Activated naive CD8-positive, alpha-beta T cell (primary cell): ENCODE results near the gene ANKRD1.
"Not testable (repeated sequence)": the region's sequence is repeated elsewhere in the genome, so short reads cannot be mapped to it uniquely, and the experiment has no call there.

Source experiments
- H3K27ac Mint-ChIP-seq: one replicate; pipeline ENCODE4 v1.8.0; 2021; ENCODE audit warnings: mixed read lengths
- H3K27me3 Mint-ChIP-seq: one replicate; pipeline ENCODE4 v1.8.0; 2021; ENCODE audit warnings: mixed read lengths
- H3K36me3 Mint-ChIP-seq: one replicate; pipeline ENCODE4 v1.8.0; 2021; ENCODE audit warnings: mixed read lengths
- H3K4me1 Mint-ChIP-seq: one replicate; pipeline ENCODE4 v1.8.0; 2021; ENCODE audit warnings: low read depth, mixed read lengths
- H3K4me3 Mint-ChIP-seq: one replicate; pipeline ENCODE4 v1.8.0; 2021; ENCODE audit warnings: mild to moderate bottlenecking, mixed read lengths
- H3K9me3 Mint-ChIP-seq: one replicate; pipeline ENCODE4 v1.8.0; 2021; ENCODE audit warnings: low read depth, mixed read lengths

Gene ANKRD1

GRCh38 chr10:90945491-90946070, 24.7 kb upstream of the ANKRD1 start:
- Mint-ChIP-seq H3K4me1 (peaks cover 9% of the 10 kb centered on the region), H3K9me3 (no peaks in the 10 kb centered on the region), H3K27me3 (no peaks in the 10 kb centered on the region), H3K4me3 (no peak overlapping the region), H3K36me3 (no peaks in the 10 kb centered on the region), H3K27ac (no peak overlapping the region)

GRCh38 chr10:90944749-90945148, 23.9 kb upstream of the ANKRD1 start:
- H3K4me1 Mint-ChIP-seq: peaks cover 9% of the 10 kb centered on the region
- H3K36me3 Mint-ChIP-seq: no peaks in the 10 kb centered on the region
- no peak overlapping the region for H3K4me3 Mint-ChIP-seq
- no peaks in the 10 kb centered on the region for H3K9me3 Mint-ChIP-seq
- no peaks in the 10 kb centered on the region for H3K27me3 Mint-ChIP-seq
- H3K27ac Mint-ChIP-seq: no peak overlapping the region

GRCh38 chr10:90942980-90943379, 22.1 kb upstream of the ANKRD1 start:
- H3K4me1 Mint-ChIP-seq, H3K9me3 Mint-ChIP-seq, H3K36me3 Mint-ChIP-seq, H3K27me3 Mint-ChIP-seq, H3K27ac Mint-ChIP-seq, H3K4me3 Mint-ChIP-seq: not testable (repeated sequence)

- Mint-ChIP-seq H3K27me3 (no peaks in the 10 kb centered on the region), H3K9me3 (no peaks in the 10 kb centered on the region), H3K4me1 (no peaks in the 10 kb centered on the region), H3K4me3 (no peak overlapping the region), H3K27ac (no peak overlapping the region), H3K36me3 (no peaks in the 10 kb centered on the region)
Measured at GRCh38 chr10:90939648-90940047, 18.8 kb upstream of the ANKRD1 start.

GRCh38 chr10:90939116-90939515, 18.2 kb upstream of the ANKRD1 start:
- Mint-ChIP-seq H3K4me3 (no peak overlapping the region), H3K4me1 (no peaks in the 10 kb centered on the region), H3K27me3 (no peaks in the 10 kb centered on the region), H3K36me3 (no peaks in the 10 kb centered on the region), H3K9me3 (no peaks in the 10 kb centered on the region), H3K27ac (no peak overlapping the region)

- Mint-ChIP-seq H3K4me1 (no peaks in the 10 kb centered on the region), H3K36me3 (no peaks in the 10 kb centered on the region), H3K4me3 (no peak overlapping the region), H3K27me3 (no peaks in the 10 kb centered on the region), H3K9me3 (no peaks in the 10 kb centered on the region), H3K27ac (no peak overlapping the region)
Measured at GRCh38 chr10:90937645-90938258, 16.9 kb upstream of the ANKRD1 start.

- no peaks in the 10 kb centered on the region for H3K36me3 Mint-ChIP-seq
- H3K27me3 Mint-ChIP-seq: no peaks in the 10 kb centered on the region
- no peaks in the 10 kb centered on the region for H3K4me1 Mint-ChIP-seq
- no peak overlapping the region for H3K27ac Mint-ChIP-seq
- no peak overlapping the region for H3K4me3 Mint-ChIP-seq
- H3K9me3 Mint-ChIP-seq: no peaks in the 10 kb centered on the region
Measured at GRCh38 chr10:90936276-90936659, 15.4 kb upstream of the ANKRD1 start.

- H3K27ac Mint-ChIP-seq: no peak overlapping the region
- no peaks in the 10 kb centered on the region for H3K9me3 Mint-ChIP-seq
- H3K27me3 Mint-ChIP-seq: no peaks in the 10 kb centered on the region
- H3K36me3 Mint-ChIP-seq: no peaks in the 10 kb centered on the region
- H3K4me3 Mint-ChIP-seq: no peak overlapping the region
- H3K4me1 Mint-ChIP-seq: no peaks in the 10 kb centered on the region
Measured at GRCh38 chr10:90935581-90936275, 14.8 kb upstream of the ANKRD1 start.

- Mint-ChIP-seq H3K4me1 (no peaks in the 10 kb centered on the region), H3K27ac (no peak overlapping the region), H3K27me3 (peaks cover 5% of the 10 kb centered on the region)
Measured at GRCh38 chr10:90930971-90931871, 10.3 kb upstream of the ANKRD1 start.

GRCh38 chr10:90930070-90930837, 9.4 kb upstream of the ANKRD1 start:
- H3K27me3 Mint-ChIP-seq: peaks cover 5% of the 10 kb centered on the region
- no peaks in the 10 kb centered on the region for H3K4me1 Mint-ChIP-seq
- no peaks in the 10 kb centered on the region for H3K36me3 Mint-ChIP-seq
- no peaks in the 10 kb centered on the region for H3K9me3 Mint-ChIP-seq
- no peak overlapping the region for H3K27ac Mint-ChIP-seq
- H3K4me3 Mint-ChIP-seq: no peak overlapping the region

More at GRCh38 chr10:90930971-90931871, 10.3 kb upstream of the ANKRD1 start:
- no peaks in the 10 kb centered on the region for H3K36me3 Mint-ChIP-seq
- no peak overlapping the region for H3K4me3 Mint-ChIP-seq
- H3K9me3 Mint-ChIP-seq: no peaks in the 10 kb centered on the region

GRCh38 chr10:90929179-90929578, 8.3 kb upstream of the ANKRD1 start:
- no peaks in the 10 kb centered on the region for H3K4me1 Mint-ChIP-seq
- no peaks in the 10 kb centered on the region for H3K36me3 Mint-ChIP-seq
- no peak overlapping the region for H3K27ac Mint-ChIP-seq
- no peaks in the 10 kb centered on the region for H3K9me3 Mint-ChIP-seq
- no peak overlapping the region for H3K4me3 Mint-ChIP-seq
- peaks cover 5% of the 10 kb centered on the region for H3K27me3 Mint-ChIP-seq

GRCh38 chr10:90927293-90927692, 6.4 kb upstream of the ANKRD1 start:
- no peak overlapping the region for H3K4me3 Mint-ChIP-seq
- H3K27ac Mint-ChIP-seq: no peak overlapping the region
- H3K27me3 Mint-ChIP-seq: peaks cover 9% of the 10 kb centered on the region
- H3K36me3 Mint-ChIP-seq: no peaks in the 10 kb centered on the region
- no peaks in the 10 kb centered on the region for H3K9me3 Mint-ChIP-seq
- H3K4me1 Mint-ChIP-seq: no peaks in the 10 kb centered on the region

GRCh38 chr10:90925079-90926029, 4.5 kb upstream of the ANKRD1 start:
- no peaks in the 10 kb centered on the region for H3K4me1 Mint-ChIP-seq
- H3K27ac Mint-ChIP-seq: no peak overlapping the region

More at GRCh38 chr10:90925079-90926029, 4.5 kb upstream of the ANKRD1 start:
- H3K36me3 Mint-ChIP-seq: no peaks in the 10 kb centered on the region
- no peak overlapping the region for H3K4me3 Mint-ChIP-seq
- no peaks in the 10 kb centered on the region for H3K9me3 Mint-ChIP-seq
- H3K27me3 Mint-ChIP-seq: peaks cover 11% of the 10 kb centered on the region
